ENCODE measurements around the gene IPMK. TPM values are rescaled to one million over a fixed set of nuclear protein-coding genes. Genes with fewer than 3 reads are reported as not detected.

Gene IPMK
- total RNA-seq, 1 experiment from 2014 or later, result 7.2 TPM

DNA sequence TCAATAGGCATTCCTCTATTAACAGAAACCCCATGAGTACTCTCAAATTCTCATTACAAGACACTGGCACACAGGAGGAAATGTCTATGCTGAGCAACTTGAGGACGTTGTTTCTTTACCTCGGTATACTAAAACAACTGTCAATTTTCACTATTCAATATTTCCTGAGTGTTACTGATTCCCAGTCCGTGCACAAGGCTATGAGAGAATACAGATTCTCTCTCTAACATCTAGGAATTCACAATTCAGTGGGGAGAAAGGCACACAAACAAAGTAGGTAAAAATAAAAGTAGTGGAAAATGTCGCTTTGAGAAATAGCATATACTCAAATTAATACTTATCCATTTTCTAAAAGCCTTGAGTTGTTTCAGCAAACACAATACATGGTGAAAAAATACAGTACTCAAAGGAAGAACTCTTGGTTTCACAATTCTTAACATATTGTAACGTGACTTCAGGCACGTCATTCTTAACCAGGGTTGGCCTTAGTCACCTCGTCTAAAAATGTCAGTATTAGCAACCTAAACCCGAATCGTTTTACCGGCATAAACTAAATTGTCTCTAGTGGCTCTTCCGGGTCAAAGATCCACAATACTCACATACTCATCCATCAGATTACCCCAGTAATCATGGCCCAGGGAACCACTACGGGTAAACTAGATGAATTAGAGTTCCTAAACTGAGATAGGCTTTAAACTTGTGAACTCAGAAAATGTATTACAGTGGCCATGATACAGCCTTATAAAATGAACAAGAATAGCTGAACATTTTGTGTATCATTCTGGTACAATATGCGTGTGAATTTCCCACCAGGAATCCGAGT, 1.5 kb downstream of the IPMK start:
- Histone ChIP-seq H3K14ac (ENCODE audit: insufficient read depth, low read length) (no peak overlapping the region), H3T11ph (ENCODE audit: low read length) (no peak overlapping the region), H2AK5ac (ENCODE audit: insufficient read length, low read length) (no peak overlapping the region), H2BK5ac (ENCODE audit: insufficient read length, low read length) (no peak overlapping the region), H2BK15ac (ENCODE audit: low read depth, low read length) (no peak overlapping the region), H2BK120ac (ENCODE audit: low read depth, low read length, poor library complexity, severe bottlenecking) (no peak overlapping the region), H2AFZ (ENCODE audit: low read length) (no peak overlapping the region), H4K91ac (ENCODE audit: insufficient read length, low read depth, low read length) (no peak overlapping the region), H3K4ac (ENCODE audit: low read depth, low read length) (no peak overlapping the region), H2BK20ac (ENCODE audit: low read depth, low read length, poor library complexity, severe bottlenecking) (no peak overlapping the region), H3K9me3 (ENCODE audit: control insufficient read depth, low read depth, low read length) (no peaks in the 10 kb centered on the region), H3K56ac (ENCODE audit: insufficient read length, low read depth, low read length) (no peak overlapping the region), H3K79me2 (ENCODE audit: insufficient read depth, low read length) (peaks cover 5% of the 10 kb centered on the region; the same call in 1 of the 2 replicates), H3K79me1 (ENCODE audit: insufficient read depth, low read depth, low read length, poor library complexity, severe bottlenecking) (peaks cover 4% of the 10 kb centered on the region), H3K4me1 (ENCODE audit: insufficient read depth, low read length) (peaks cover 2% of the 10 kb centered on the region; the same call in 1 of the 2 replicates), H2BK12ac (ENCODE audit: insufficient read length, low read depth, low read length) (no peak overlapping the region), H3K23ac (ENCODE audit: insufficient read length, low read depth, low read length) (no peak overlapping the region), H3K9ac (ENCODE audit: extremely low read depth, insufficient read length, low read length) (no peak overlapping the region), H4K20me1 (ENCODE audit: control insufficient read depth, insufficient read depth, insufficient read length) (no peaks in the 10 kb centered on the region), H3K23me2 (ENCODE audit: insufficient read length, low read depth, low read length, poor library complexity, severe bottlenecking) (peaks cover 14% of the 10 kb centered on the region), H3K27me3 (ENCODE audit: insufficient read depth, low read length) (no peaks in the 10 kb centered on the region), H4K5ac (ENCODE audit: insufficient read length, low read depth, low read length) (no peak overlapping the region), H4K8ac (replicated peaks; ENCODE audit: insufficient read length, low read depth, low read length) (no peak overlapping the region), H3K4me2 (ENCODE audit: insufficient read depth, insufficient read length, low read length) (peak overlapping the region; percentile 75), H3K18ac (ENCODE audit: insufficient read length, low read depth, low read length) (no peak overlapping the region), H3K27ac (ENCODE audit: insufficient read length, low read depth, low read length) (no peak overlapping the region)
- no peaks in the 10 kb centered on the region; the same call in 1 of the 2 replicates for H3K27me3 Mint-ChIP-seq (ENCODE audit: low read depth)
- peak overlapping the region; percentile 90 to 98 for H3K4me3 Mint-ChIP-seq
- H3K36me3 Mint-ChIP-seq (ENCODE audit: insufficient read depth in 1 of 3, low read depth in 3 of 3), result peaks cover 0 to 4% (median 0%) of the 10 kb centered on the region in 3 experiments; a peak in 3 of 7 replicates
- no peak for DNase-seq
- no peaks in the 10 kb centered on the region; a peak in 1 of 5 replicates for H3K9me3 Mint-ChIP-seq
- H3K27ac Mint-ChIP-seq, result peak overlapping the region in 1 of 3 experiments; percentile 9; a peak in 1 of 7 replicates
- TF ChIP-seq, protein P1, sequence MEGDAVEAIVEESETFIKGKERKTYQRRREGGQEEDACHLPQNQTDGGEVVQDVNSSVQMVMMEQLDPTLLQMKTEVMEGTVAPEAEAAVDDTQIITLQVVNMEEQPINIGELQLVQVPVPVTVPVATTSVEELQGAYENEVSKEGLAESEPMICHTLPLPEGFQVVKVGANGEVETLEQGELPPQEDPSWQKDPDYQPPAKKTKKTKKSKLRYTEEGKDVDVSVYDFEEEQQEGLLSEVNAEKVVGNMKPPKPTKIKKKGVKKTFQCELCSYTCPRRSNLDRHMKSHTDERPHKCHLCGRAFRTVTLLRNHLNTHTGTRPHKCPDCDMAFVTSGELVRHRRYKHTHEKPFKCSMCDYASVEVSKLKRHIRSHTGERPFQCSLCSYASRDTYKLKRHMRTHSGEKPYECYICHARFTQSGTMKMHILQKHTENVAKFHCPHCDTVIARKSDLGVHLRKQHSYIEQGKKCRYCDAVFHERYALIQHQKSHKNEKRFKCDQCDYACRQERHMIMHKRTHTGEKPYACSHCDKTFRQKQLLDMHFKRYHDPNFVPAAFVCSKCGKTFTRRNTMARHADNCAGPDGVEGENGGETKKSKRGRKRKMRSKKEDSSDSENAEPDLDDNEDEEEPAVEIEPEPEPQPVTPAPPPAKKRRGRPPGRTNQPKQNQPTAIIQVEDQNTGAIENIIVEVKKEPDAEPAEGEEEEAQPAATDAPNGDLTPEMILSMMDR (conservative IDR thresholded peaks at IDR 0.05), result no peak
- H3K4me1 Mint-ChIP-seq, result peaks cover 30 to 43% of the 10 kb centered on the region in 2 experiments
- WGBS (ENCODE audit: extremely low coverage, insufficient read length, low lambda C conversion rate), result no CpG with 5 or more reads among the region's 14 CpGs
